Superior temporal gyrus (tissue), 1 donor: ENCODE data around the gene SPATA25.
A peak's percentile ranks its signal among the peaks of the same experiment; 100 is the strongest.

Experiments used
- DNase-seq: peaks from one replicate; pipeline ENCODE4 v3.0.0-alpha.2; 2016; ENCODE audit errors: extremely low spot score

Gene SPATA25

GRCh38 chr20:45863543-45864470 lies 23.6 kb downstream of the SPATA25 start:
- DNase-seq: no peak

- no peak for DNase-seq
These were observed 26.0 kb downstream of the SPATA25 start for GRCh38 chr20:45861221-45862075.

- no peak for DNase-seq
These were observed 26.7 kb downstream of the SPATA25 start for GRCh38 chr20:45860560-45861220.

- no peak for DNase-seq
These were observed 27.5 kb downstream of the SPATA25 start for GRCh38 chr20:45859916-45860315.

- no peak for DNase-seq
These were observed 29.6 kb downstream of the SPATA25 start for GRCh38 chr20:45857882-45858216.

GRCh38 chr20:45857114-45857881 lies 30.1 kb downstream of the SPATA25 start, which contains the start of the genes ACOT8 and ZSWIM3:
ACOT8 (minus strand) TSS chr20:45857392; CDS start chr20:45857315, 77 bp downstream.
ZSWIM3 (plus strand) TSS chr20:45857614; CDS start chr20:45857826, 212 bp downstream.
- DNase-seq: peak; percentile 100

- no peak for DNase-seq
These were observed 33.9 kb downstream of the SPATA25 start for GRCh38 chr20:45853484-45853883.

GRCh38 chr20:45852326-45852725 lies 35.1 kb downstream of the SPATA25 start:
- DNase-seq: no peak

GRCh38 chr20:45851501-45851900 lies 35.9 kb downstream of the SPATA25 start:
- DNase-seq: no peak

GRCh38 chr20:45850926-45851325 lies 36.5 kb downstream of the SPATA25 start:
- no peak for DNase-seq

GRCh38 chr20:45850238-45850637 lies 37.2 kb downstream of the SPATA25 start:
- no peak for DNase-seq

GRCh38 chr20:45848969-45849582 lies 38.3 kb downstream of the SPATA25 start:
- no peak for DNase-seq

GRCh38 chr20:45848421-45848820 lies 39.0 kb downstream of the SPATA25 start:
- DNase-seq: no peak

- no peak for DNase-seq
These were observed 42.0 kb downstream of the SPATA25 start for GRCh38 chr20:45845452-45845851.

- no peak for DNase-seq
These were observed 43.9 kb downstream of the SPATA25 start for GRCh38 chr20:45843506-45843905.

- DNase-seq: no peak
These were observed 45.1 kb downstream of the SPATA25 start for GRCh38 chr20:45842169-45842812.

- DNase-seq: no peak
These were observed 45.9 kb downstream of the SPATA25 start for GRCh38 chr20:45841407-45842129.

- no peak for DNase-seq
These were observed 46.7 kb downstream of the SPATA25 start for GRCh38 chr20:45840700-45841198.

- no peak for DNase-seq
These were observed 50.6 kb downstream of the SPATA25 start for GRCh38 chr20:45836841-45837240.
